Cardiac muscle cell (in vitro differentiated cells and primary cell): Measurements from ENCODE around the gene ALKBH5. TPM values are rescaled to one million over a fixed set of nuclear protein-coding genes. Genes with fewer than 3 reads are reported as not detected.

ENCODE experiments used
- DNase-seq, 2 donors: peaks; one replicate each; pipeline versions ENCODE4 v3.0.0 to v3.0.0-alpha.2; 2010 to 2017; ENCODE audit warnings: low read depth in 1 of 2, low spot score in 1 of 2
- H3K27ac ChIP-seq: fragments of 200-600 bp; sonication (generic); 2 replicates; pipeline ENCODE4 v1.5.1; 2016
- H3K27me3 ChIP-seq: fragments of 200-600 bp; sonication (generic); 2 replicates; pipeline ENCODE4 v1.6.0; 2016; ENCODE audit warnings: control low read depth
- H3K36me3 ChIP-seq: fragments of 200-600 bp; sonication (generic); 2 replicates; pipeline ENCODE4 v1.5.1; 2016; ENCODE audit warnings: control low read depth
- H3K4me1 ChIP-seq: fragments of 200-600 bp; sonication (generic); 2 replicates; pipeline ENCODE4 v1.8.1; 2017; ENCODE audit warnings: low read depth, mild to moderate bottlenecking, mixed run types
- H3K4me3 ChIP-seq: fragments of 200-600 bp; sonication (generic); 2 replicates; pipeline ENCODE4 v1.5.1; 2016; ENCODE audit warnings: mild to moderate bottlenecking
- H3K9me3 ChIP-seq: fragments of 200-600 bp; sonication (generic); 2 replicates; pipeline ENCODE4 v1.5.1; 2017; ENCODE audit warnings: low read depth, mild to moderate bottlenecking, control low read depth
- CTCF ChIP-seq: IDR thresholded peaks from 2 replicates; pipeline ENCODE4 v1.5.1; 2012; ENCODE audit warnings: low read depth, mild to moderate bottlenecking, low read length
- polyA plus RNA-seq: library from polyadenylated mRNA; unstranded; fragments of >200 nt; fragmentation: Nextera tagmentation; extraction: Ambion mirVana; gene quantifications from 2 replicates; pipeline ENCODE4 v1.2.1, GENCODE V29; 2016
- total RNA-seq: library from RNA; depleted of rRNA; stranded (reverse); fragments of >200 nt; gene quantifications from 2 replicates; pipeline ENCODE4 v1.2.3, GENCODE V29; 2016

The ALKBH5 gene
- total and polyA plus RNA-seq, 2 experiments from 2014 or later: 257 to 279 TPM

- H3K36me3 ChIP-seq: peaks cover 4% of the 10 kb centered on the region
- H3K27me3 ChIP-seq: no peaks in the 10 kb centered on the region
- H3K4me1 ChIP-seq: peaks cover 40% of the 10 kb centered on the region
- H3K4me3 ChIP-seq: peak overlapping the region; percentile 88
- H3K9me3 ChIP-seq: no peaks in the 10 kb centered on the region
- no peak for TF ChIP-seq CTCF
- peak overlapping the region; percentile 96 for H3K27ac ChIP-seq
- peak in 1 of 2 donors; percentile 37 for DNase-seq
Measured at GRCh38 chr17:18182110-18182977, 1.3 kb upstream of the ALKBH5 start.

GRCh38 chr17:18182978-18183333 lies 672 bp upstream of the ALKBH5 start:
- Histone ChIP-seq H3K27me3 (no peaks in the 10 kb centered on the region), H3K4me3 (peak overlapping the region; percentile 88), H3K9me3 (no peaks in the 10 kb centered on the region), H3K36me3 (peaks cover 6% of the 10 kb centered on the region), H3K27ac (peak overlapping the region; percentile 96), H3K4me1 (peaks cover 46% of the 10 kb centered on the region)
- DNase-seq: peak; percentile 82 to 90
- TF ChIP-seq CTCF: no peak

GRCh38 chr17:18184143-18185031 lies 759 bp downstream of the ALKBH5 start:
- peak; percentile 38 to 62 for DNase-seq
- H3K27me3 ChIP-seq: no peaks in the 10 kb centered on the region
- TF ChIP-seq CTCF: no peak
- H3K27ac ChIP-seq: peak overlapping the region; percentile 96
- peaks cover 51% of the 10 kb centered on the region for H3K4me1 ChIP-seq
- peaks cover 10% of the 10 kb centered on the region for H3K36me3 ChIP-seq
- peak overlapping the region; percentile 88 for H3K4me3 ChIP-seq
- no peaks in the 10 kb centered on the region for H3K9me3 ChIP-seq

GRCh38 chr17:18185391-18185790 lies 1.8 kb downstream of the ALKBH5 start:
- H3K4me3 ChIP-seq: peak overlapping the region; percentile 88
- peaks cover 10% of the 10 kb centered on the region for H3K36me3 ChIP-seq
- TF ChIP-seq CTCF: no peak
- H3K27me3 ChIP-seq: no peaks in the 10 kb centered on the region
- peak; percentile 56 to 64 for DNase-seq
- peaks cover 46% of the 10 kb centered on the region for H3K4me1 ChIP-seq
- H3K27ac ChIP-seq: no peak overlapping the region
- H3K9me3 ChIP-seq: no peaks in the 10 kb centered on the region

GRCh38 chr17:18185832-18186626 lies 2.4 kb downstream of the ALKBH5 start:
- Histone ChIP-seq H3K36me3 (peaks cover 10% of the 10 kb centered on the region), H3K27me3 (no peaks in the 10 kb centered on the region), H3K9me3 (no peaks in the 10 kb centered on the region), H3K4me3 (peak overlapping the region; percentile 88), H3K27ac (no peak overlapping the region), H3K4me1 (peaks cover 47% of the 10 kb centered on the region)
- TF ChIP-seq CTCF: no peak
- DNase-seq: no peak
